ENCODE data around the gene GRM4.

The GRM4 gene

DNA sequence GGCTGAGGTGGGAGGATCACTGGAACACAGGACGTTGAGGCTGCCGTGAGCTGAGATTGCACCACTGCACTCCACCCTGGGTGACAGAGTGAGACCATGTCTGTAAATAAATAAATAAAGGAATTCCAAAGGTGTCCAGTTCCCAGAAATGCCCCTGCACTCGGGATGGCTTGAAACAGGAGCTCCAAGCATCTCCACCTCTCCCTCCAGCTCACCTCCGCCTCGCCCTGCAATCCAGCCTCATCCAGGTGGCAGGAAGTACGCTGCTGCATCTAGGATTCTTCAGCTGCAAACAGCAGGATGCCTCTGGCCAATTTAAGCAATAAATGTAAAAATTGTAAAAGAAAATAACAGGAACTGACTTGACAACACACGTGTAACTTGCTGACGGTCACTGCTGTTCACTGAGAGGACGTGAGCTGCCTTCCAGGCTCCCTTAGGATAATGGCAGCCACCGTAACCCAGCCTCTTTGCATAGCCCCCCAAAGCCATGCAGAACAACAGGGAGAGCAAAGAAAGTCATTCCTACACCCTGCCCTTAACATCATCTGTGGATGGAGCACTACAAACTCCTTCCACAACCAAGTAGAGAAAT lies 11.4 kb upstream of the GRM4 start:
- no peak for DNase-seq (ENCODE audit: low spot score)

- no peak for DNase-seq (ENCODE audit: low spot score)
Observed at GRCh38 chr6:34155471-34156300, 9.8 kb upstream of the GRM4 start.

DNA sequence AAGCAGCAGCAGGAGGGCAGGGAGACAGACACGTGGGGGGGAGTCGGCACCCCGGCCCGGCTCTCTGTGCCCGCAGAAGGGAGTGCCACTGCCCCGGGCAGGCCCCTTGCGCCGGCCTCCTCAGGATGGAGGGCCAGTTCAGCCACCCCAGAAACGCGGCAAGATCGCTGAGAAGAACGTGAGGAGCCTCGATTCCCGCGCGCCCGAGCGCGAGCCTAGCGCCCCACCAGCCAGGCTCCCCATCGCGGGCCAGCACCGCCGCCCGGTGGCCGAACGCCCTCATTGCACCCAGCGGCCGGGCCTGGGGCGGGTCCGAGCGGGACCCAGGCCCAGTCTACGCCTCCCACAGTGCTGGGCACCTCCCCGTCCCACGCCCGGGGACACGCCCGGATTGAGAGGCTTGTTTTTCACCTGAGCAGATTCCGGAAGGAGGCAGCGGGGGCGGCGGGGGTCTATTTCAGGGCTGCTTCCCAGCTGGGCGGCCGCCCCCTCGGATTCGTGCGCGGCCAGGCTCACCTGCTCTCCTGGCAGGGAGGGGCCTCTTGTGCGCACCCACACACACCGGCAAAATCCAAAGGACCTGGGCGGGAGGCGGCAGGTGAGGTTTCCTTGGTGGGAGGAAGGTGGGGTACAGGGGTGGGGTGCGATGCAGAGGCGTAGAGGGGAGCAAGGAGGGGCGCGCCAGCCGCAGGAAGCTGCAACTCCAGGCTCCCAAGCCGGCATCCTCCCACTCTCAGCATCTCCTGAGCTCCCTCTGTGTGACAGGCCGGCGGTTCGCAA lies 9.0 kb upstream of the GRM4 start:
- no peak for DNase-seq (ENCODE audit: low spot score)

- DNase-seq (ENCODE audit: low spot score): no peak
Observed at GRCh38 chr6:34152806-34153520, 7.1 kb upstream of the GRM4 start.

GRCh38 chr6:34152042-34152524 lies 6.2 kb upstream of the GRM4 start:
- DNase-seq (ENCODE audit: low spot score): no peak

GRCh38 chr6:34151321-34152041 lies 5.6 kb upstream of the GRM4 start:
- no peak for DNase-seq (ENCODE audit: low spot score)

DNA sequence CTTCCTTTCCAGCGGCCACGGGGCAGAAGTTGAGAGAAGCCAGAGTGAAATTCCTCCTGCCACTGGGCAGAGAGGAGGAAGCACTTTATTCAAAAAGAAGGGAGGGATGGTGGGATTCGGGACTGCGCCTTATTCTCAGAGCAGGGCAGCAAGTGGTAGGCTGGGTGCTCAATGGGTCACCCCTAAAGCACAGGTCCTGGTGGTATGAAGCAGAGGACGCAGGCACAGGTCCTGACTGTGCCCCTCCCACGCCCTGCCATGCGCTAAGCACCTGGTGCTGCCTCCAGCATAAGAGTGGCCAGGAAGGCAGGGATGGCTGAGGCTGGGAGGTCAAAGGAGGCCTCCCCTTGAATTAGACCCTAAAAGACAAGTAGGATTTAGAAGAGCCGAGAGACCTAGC lies 4.9 kb upstream of the GRM4 start:
- DNase-seq (ENCODE audit: low spot score): no peak

DNA sequence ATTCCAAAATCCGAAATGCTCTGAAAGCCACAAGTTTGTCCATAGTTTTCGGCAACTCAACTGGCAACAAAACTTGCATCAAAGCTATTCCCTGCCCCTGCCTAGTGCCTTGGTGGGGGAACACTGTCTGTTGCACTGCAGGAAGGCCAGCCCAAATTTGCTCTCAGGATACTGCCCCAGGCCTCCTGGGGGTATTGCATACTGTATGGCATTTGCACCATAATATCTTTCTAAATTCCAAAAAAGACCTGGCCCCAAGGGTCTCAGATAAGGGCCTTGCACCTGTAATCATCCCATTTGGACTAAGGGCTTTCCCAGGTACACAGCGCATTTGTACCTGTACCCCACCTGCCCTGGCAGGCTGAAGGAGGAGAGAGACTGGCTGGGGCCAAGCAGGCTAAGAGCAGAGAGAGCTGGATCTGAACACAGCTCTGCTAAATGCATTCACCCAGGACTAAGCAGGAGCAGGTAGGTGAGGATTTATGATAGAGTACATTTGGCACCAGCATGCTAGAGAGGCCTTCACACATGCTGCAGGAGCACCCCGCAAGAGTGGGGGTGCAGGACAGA lies 4.0 kb upstream of the GRM4 start:
- DNase-seq (ENCODE audit: low spot score): no peak

- no peak for DNase-seq (ENCODE audit: low spot score)
Observed at GRCh38 chr6:34149452-34149810, 3.5 kb upstream of the GRM4 start.

GRCh38 chr6:34148631-34149451 lies 3.0 kb upstream of the GRM4 start:
- DNase-seq (ENCODE audit: low spot score): no peak

DNA sequence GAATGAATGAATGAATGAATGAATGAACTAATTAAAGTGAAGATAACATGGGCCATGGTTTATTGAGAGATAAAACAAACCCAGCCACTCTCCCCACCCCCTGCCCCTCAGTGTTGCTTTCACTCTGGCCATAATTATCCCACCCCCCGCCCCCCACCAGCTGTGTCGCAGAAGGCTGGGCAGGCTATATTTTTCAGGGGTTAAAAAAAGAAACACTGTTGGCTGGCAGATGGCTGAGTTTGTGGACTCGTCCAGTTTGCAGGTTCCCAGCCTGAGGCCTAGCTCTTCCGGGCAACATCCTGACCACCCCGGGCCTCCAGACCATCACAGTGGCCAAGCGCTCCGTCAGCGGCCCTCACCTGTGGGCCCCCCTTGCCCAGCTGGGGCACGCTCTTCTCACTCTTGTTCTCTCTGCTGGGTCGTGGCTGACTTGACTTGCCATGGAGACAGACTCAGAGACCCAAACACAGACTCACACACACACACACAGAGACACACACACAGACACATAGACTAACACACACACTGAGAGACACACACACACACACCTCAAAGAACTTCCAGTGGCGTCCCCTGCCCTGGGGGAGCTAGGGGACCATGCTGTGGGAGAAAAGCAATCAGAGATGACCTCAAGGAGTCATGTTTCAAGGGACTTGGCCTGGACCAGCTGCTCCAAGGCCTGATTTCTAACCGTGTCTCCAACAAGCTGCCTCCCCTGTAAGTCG lies 2.2 kb upstream of the GRM4 start:
- DNase-seq (ENCODE audit: low spot score): no peak

DNA sequence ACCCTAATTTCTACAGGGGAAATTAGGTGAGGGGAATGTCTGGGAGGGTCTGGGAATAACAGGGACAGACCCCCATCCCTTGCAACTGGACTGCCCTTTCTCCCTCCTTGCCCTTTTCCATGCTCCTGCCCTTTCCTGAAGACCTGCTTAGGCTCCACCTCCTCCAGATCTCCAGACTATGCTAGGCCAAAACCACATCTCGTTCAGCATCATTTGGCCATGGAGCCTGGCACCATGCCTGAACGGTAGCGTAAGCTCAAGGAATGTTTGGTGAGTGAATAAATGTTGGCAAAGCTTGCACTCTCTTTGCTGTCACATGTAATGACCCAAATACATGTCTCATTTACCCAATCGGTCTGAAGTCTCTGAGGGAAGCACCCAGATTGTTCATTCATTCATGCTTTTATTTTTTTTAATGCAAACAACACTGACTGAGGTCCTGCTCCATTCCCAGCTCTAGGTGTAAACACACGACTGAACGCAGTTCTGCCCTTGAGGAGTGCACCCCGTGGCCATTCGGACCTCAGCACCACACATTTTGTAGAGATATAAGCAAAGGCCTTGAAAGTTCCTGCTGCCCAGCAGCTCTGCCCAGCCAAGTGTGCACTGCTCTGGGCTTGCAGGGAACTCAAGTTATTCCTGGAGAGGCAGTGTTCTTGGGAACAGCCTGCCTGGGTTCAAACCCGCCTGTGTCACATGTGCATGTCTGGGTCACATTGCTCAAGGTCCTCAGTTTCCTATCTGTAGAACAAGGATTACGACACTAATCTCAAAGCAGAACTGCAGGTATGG lies 1.1 kb upstream of the GRM4 start:
- DNase-seq (ENCODE audit: low spot score): peak; percentile 83

GRCh38 chr6:34145161-34146020 lies 496 bp downstream of the GRM4 start:
- peak; percentile 62 for DNase-seq (ENCODE audit: low spot score)

DNA sequence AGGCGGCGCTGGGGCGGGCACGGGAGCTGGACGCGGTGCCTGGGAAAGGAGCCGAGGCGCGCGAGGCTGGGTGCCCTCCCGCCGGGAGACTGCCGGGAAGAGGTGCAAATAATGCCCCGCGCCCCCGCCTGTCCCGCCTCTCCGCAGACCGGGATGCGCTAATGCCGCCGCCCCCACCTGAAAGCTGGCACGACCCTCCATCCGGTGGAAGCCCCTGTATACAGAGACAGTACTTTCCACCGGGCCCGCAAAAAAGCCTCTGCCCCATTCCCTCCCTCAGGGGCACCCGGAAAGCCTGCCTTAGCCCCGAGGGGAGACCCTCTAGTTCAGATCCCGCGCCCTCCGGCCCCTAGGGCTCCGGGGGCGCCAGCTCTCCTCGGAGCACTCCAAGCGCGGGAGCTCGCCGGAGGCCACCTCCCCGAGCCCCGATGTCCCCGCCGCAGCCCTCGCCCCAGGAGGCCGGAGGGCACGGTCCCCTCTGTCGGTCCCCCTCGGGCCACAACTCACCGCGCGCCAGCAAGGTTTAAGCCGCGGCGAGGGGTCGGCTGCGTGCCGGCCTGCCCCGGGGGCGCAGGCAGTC lies 1.2 kb downstream of the GRM4 start:
- peak; percentile 12 for DNase-seq (ENCODE audit: low spot score)

DNA sequence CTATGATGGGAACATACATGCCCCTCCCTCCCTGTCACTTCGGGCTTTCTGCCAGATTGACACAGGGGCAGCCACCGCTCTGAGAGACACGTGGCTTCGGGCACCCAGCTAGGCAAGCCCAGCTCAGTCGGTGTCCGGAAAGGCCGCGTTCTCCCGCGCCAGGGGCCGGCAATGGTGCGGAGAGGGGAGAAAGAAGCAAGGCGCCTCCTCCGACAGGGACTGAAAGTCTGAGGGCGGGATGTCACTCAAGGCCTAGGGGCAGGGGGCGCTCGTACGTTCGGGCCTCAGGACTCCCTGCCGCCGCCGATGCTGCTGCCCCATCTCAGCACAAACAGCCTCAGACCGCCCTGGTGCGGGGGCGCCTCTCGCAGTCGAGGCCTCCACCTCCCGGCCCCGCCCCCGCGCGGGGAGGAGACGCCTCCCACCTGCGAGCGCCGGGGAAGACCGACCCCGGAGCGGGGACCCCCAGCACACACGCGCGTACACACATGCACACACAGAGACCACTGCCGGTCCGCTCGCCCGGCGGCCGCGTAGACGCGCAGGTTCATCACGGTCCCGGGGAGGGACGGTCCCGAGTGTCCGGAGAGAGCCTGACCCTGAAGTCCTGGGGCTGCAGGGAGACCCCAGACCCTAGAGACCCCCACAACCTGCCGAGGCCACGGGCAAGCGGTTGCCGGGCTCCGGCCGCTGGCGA lies 1.9 kb downstream of the GRM4 start:
- peak; percentile 79 for DNase-seq (ENCODE audit: low spot score)

GRCh38 chr6:34143196-34143883 lies 2.5 kb downstream of the GRM4 start:
- DNase-seq (ENCODE audit: low spot score): no peak
